ENCODE data around the gene MTARC1. TPM values are rescaled to one million over a fixed set of nuclear protein-coding genes. Genes with fewer than 3 reads are reported as not detected.

MTARC1 gene
- total RNA-seq, 1 experiment from 2014 or later, result 26.5 TPM

DNA sequence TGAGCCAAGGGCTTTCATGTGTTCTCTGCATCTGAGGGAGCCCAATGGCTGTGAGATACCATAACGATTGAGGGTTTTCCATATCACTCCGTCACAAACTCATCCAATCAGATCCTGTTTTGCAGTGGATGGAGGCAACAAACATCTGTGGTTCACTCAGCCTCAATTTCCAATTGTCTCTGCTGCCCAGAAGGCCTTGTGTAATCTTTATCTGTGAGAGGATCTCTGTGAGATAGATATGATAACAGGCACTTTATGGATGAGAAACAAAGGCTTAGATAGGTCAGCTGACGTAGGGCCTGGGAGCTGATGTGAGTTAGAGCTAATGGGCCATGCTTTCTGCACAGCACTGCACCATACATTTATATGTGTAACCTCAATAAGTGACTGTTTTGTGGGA, 3.3 kb upstream of the MTARC1 start:
- Histone ChIP-seq H3K27me3 (ENCODE audit: insufficient read depth, low read length) (no peaks in the 10 kb centered on the region), H3K4me1 (ENCODE audit: control insufficient read depth in 1 of 2, insufficient read depth in 2 of 2, low read length in 2 of 2) (peaks cover 9 to 23% of the 10 kb centered on the region in 2 experiments), H3K4me2 (ENCODE audit: low read length) (no peak overlapping the region), H4K20me1 (ENCODE audit: insufficient read depth) (no peaks in the 10 kb centered on the region), H3K27ac (ENCODE audit: low read depth, low read length) (no peak overlapping the region), H3K4me3 (replicated peaks in 1 of 2; ENCODE audit: low read depth in 1 of 2, low read length in 2 of 2) (no peak overlapping the region), H2AFZ (ENCODE audit: low read depth, low read length, poor library complexity, severe bottlenecking) (no peak overlapping the region), H3K9me3 (ENCODE audit: control insufficient read depth in 1 of 2, insufficient read depth in 1 of 2, low read depth in 1 of 2, low read length in 2 of 2) (no peaks in the 10 kb centered on the region), H3K36me3 (ENCODE audit: control insufficient read depth in 1 of 2, insufficient read depth in 2 of 2, low read length in 2 of 2) (no peaks in the 10 kb centered on the region), H3K79me2 (ENCODE audit: insufficient read depth, low read length) (peaks cover 7% of the 10 kb centered on the region; the same call in 1 of the 2 replicates), H3K9ac (ENCODE audit: low read length) (no peak overlapping the region), H3K9me2 (ENCODE audit: insufficient read depth) (no peaks in the 10 kb centered on the region)
- ChIA-PET RAD21 (ENCODE audit: low non-redundant PET in 1 of 2, low total read pairs in 2 of 2, uncharacterized antibody in 2 of 2, unreplicated experiment in 2 of 2) (no interaction called here), POLR2A (no interaction called here), CTCF (no interaction called here)
- intact Hi-C loops (cut with micrococcal nuclease), result loop anchor here (5.0 kb wide), 1 partner anchor 946 kb away; no protein-coding TSS in a partner anchor
- DNase-seq (ENCODE audit: low read depth, low spot score) (no peak), ATAC-seq (no peak)
- no peak for TF ChIP-seq REST (IDR thresholded peaks at IDR 0.05; ENCODE audit: low read depth)
- TF ChIP-seq FOSL1 (IDR thresholded peaks at IDR 0.05; ENCODE audit: low read depth), result no peak
- no peak for TF ChIP-seq ZBTB33 (IDR thresholded peaks at IDR 0.05; ENCODE audit: extremely low read depth, insufficient replicate concordance, low read length)
- no peak for TF ChIP-seq EZH2 (IDR thresholded peaks at IDR 0.05)
- no peak for TF ChIP-seq JUND (IDR thresholded peaks at IDR 0.05)
- TF ChIP-seq YY1 (IDR thresholded peaks at IDR 0.05; ENCODE audit: extremely low read depth, insufficient replicate concordance, low read depth, low read length), result no peak
- no peak for TF ChIP-seq TCF7L2 (IDR thresholded peaks at IDR 0.05; ENCODE audit: borderline replicate concordance, extremely low read depth, insufficient read depth, insufficient read length)
- TF ChIP-seq ATF3 (IDR thresholded peaks at IDR 0.05), result no peak
- no peak for TF ChIP-seq CEBPB (IDR thresholded peaks at IDR 0.05; ENCODE audit: low read depth)
- no peak for TF ChIP-seq SP1 (IDR thresholded peaks at IDR 0.05; ENCODE audit: low read depth)
- no peak for TF ChIP-seq SRF (IDR thresholded peaks at IDR 0.05; ENCODE audit: low read depth)
- TF ChIP-seq CBX3 (IDR thresholded peaks at IDR 0.05; ENCODE audit: low read depth), result no peak
- no peak for TF ChIP-seq SIN3A (IDR thresholded peaks at IDR 0.05; ENCODE audit: low read depth)
- no TSS peak for BruUV-seq (replicated peaks)
